K562 (cell line): ENCODE measurements around the gene RWDD3. TPM values are rescaled to one million over a fixed set of nuclear protein-coding genes. Genes with fewer than 3 reads are reported as not detected.

Experiments used
- ATAC-seq: fragments of 200-7000 bp; cut with Tn5 transposase; 3 replicates; pipeline ENCODE4 v1.9.1; 2020; ENCODE audit warnings: moderate library complexity
- BruUV-seq: library from RNA; stranded (reverse); fragments of 400-500 nt; replicated peaks from 2 replicates; lab custom pipeline; 2021; lab: Mats Ljungman, UMichigan
- CTCF ChIA-PET: fragments of 300-600 bp; formaldehyde crosslinking; extraction: SDS; loops from one replicate; lab custom pipeline; 2021; ENCODE audit warnings: low intra/inter-chr PET ratio; lab: Yijun Ruan, JAX
- POLR2A ChIA-PET: fragments of 300-600, 350-650 bp; sonication (Branson Sonifier 250); formaldehyde crosslinking; extraction: SDS; loops from one replicate; lab custom pipeline; 2021; ENCODE audit warnings: antibody characterized with exemption, inconsistent platforms; lab: Yijun Ruan, JAX
- DNase-seq, 4 experiments: peaks; one replicate each; pipeline versions ENCODE4 v3.0.0 to v3.0.0-alpha.2; 2011 to 2018; ENCODE audit warnings: low spot score in 3 of 4, mixed read lengths in 3 of 4; ENCODE audit errors: extremely low read depth in 1 of 4
- FAIRE-seq: peaks from 2 replicates; lab custom pipeline; 2011; peaks lifted over from hg19 to GRCh38; lab: Jason Lieb, UNC
- H2AFZ ChIP-seq: 2 replicates; pipeline ENCODE4 v1.6.0; 2011; ENCODE audit warnings: low read depth, low read length, control low read depth, inconsistent platforms
- H3K27ac ChIP-seq: fragments of 200-600 bp; 3 replicates; pipeline ENCODE4 v1.8.0; 2011; ENCODE audit warnings: low read depth, mild to moderate bottlenecking, control low read depth, inconsistent platforms, low read length, moderate library complexity, mixed read lengths; ENCODE audit errors: extremely low read depth
- H3K27me3 ChIP-seq, 2 experiments: fragments of 300-600 bp in 1 of 2; 2 replicates in 1 of 2; 3 replicates in 1 of 2; pipeline versions ENCODE4 v1.6.0 to v1.8.0; 2011; ENCODE audit warnings: inconsistent platforms in 2 of 2, low read length in 2 of 2, mild to moderate bottlenecking in 1 of 2, mixed read lengths in 1 of 2, moderate library complexity in 1 of 2; ENCODE audit not compliant: control insufficient read depth in 2 of 2, insufficient read depth in 2 of 2
- H3K36me3 ChIP-seq: fragments of 300-600 bp; 3 replicates; pipeline ENCODE4 v1.8.0; 2011; ENCODE audit warnings: mild to moderate bottlenecking, low read length, inconsistent platforms; ENCODE audit not compliant: control insufficient read depth, insufficient read depth
- H3K4me1 ChIP-seq, 2 experiments: fragments of 200-600 bp in 1 of 2; replicated peaks in 1 of 2; 2 replicates in 1 of 2; 3 replicates in 1 of 2; pipeline versions ENCODE4 v1.5.1 to v1.8.0; 2011; ENCODE audit warnings: inconsistent platforms in 2 of 2, low read length in 2 of 2, mild to moderate bottlenecking in 1 of 2, mixed read lengths in 1 of 2, moderate library complexity in 1 of 2; ENCODE audit not compliant: control insufficient read depth in 2 of 2, insufficient read depth in 2 of 2
- H3K4me2 ChIP-seq: 2 replicates; pipeline ENCODE4 v1.6.1; 2011; ENCODE audit warnings: low read length, control low read depth, inconsistent platforms, mixed read lengths; ENCODE audit not compliant: insufficient read depth
- H3K4me3 ChIP-seq: fragments of 200-600 bp; sonication (generic), shearing (Covaris generic); 2 replicates; pipeline ENCODE4 v1.5.1; 2016; ENCODE audit warnings: control low read depth, inconsistent platforms
- H3K79me2 ChIP-seq: fragments of 200-600 bp; 3 replicates; pipeline ENCODE4 v1.8.0; 2011; ENCODE audit warnings: low read length, inconsistent platforms; ENCODE audit not compliant: control insufficient read depth, insufficient read depth
- H3K9ac ChIP-seq, 2 experiments: 2 replicates each; pipeline versions ENCODE4 v1.6.0 to v1.6.1; 2011; ENCODE audit warnings: low read depth in 2 of 2, low read length in 2 of 2, control low read depth in 1 of 2, inconsistent platforms in 1 of 2, mild to moderate bottlenecking in 1 of 2, mixed read lengths in 1 of 2; ENCODE audit not compliant: insufficient read depth in 1 of 2
- H3K9me1 ChIP-seq: one replicate; pipeline ENCODE4 v1.6.0; 2011; ENCODE audit warnings: inconsistent platforms, mild to moderate bottlenecking, low read length, moderate library complexity; ENCODE audit not compliant: control insufficient read depth, insufficient read depth
- H3K9me3 ChIP-seq: replicated peaks from 2 replicates; pipeline ENCODE4 v1.5.1; 2011; ENCODE audit warnings: low read depth, low read length, inconsistent platforms; ENCODE audit not compliant: control insufficient read depth, insufficient read depth
- H4K20me1 ChIP-seq: replicated peaks from 2 replicates; pipeline ENCODE4 v1.6.1; 2011; ENCODE audit warnings: low read length, inconsistent platforms, mixed read lengths; ENCODE audit not compliant: control insufficient read depth, insufficient read depth
- CAMTA2 ChIP-seq: fragments of 250-450 bp; sonication (Bioruptor Pico); conservative IDR thresholded peaks from 2 replicates; pipeline ENCODE4 v1.5.1; 2022
- CCNT2 ChIP-seq: IDR thresholded peaks from 2 replicates; pipeline ENCODE4 v1.6.1; 2011; ENCODE audit warnings: borderline replicate concordance, low read depth, mild to moderate bottlenecking, moderate library complexity, mixed read lengths, low read length; ENCODE audit not compliant: insufficient read length; ENCODE audit errors: extremely low read depth
- E4F1 ChIP-seq: fragments of 250-450 bp; sonication (Bioruptor Pico); IDR thresholded peaks from 2 replicates; pipeline ENCODE4 v1.5.0; 2021; ENCODE audit warnings: mild to moderate bottlenecking, borderline replicate concordance
- EWSR1 ChIP-seq: fragments of 450-650 bp; IDR thresholded peaks from 2 replicates; pipeline ENCODE4 v1.6.1; 2018; ENCODE audit warnings: borderline replicate concordance, mild to moderate bottlenecking, low read depth, moderate library complexity; ENCODE audit not compliant: partially characterized antibody
- FOXJ2 ChIP-seq: fragments of 200-800 bp; sonication (Bioruptor generic); IDR thresholded peaks from 2 replicates; pipeline ENCODE4 v1.6.1; 2016; ENCODE audit warnings: missing genetic modification characterization, missing compliant biosample characterization
- FOXK2 ChIP-seq, 2 experiments: fragments of 450-650 bp; IDR thresholded peaks in 1 of 2; conservative IDR thresholded peaks in 1 of 2; 2 replicates each; pipeline ENCODE4 v1.6.1; 2016; ENCODE audit warnings: low read depth in 2 of 2, mild to moderate bottlenecking in 1 of 2
- MBD2 ChIP-seq: sonication (generic); IDR thresholded peaks from 2 replicates; pipeline ENCODE4 v1.6.1; 2016; ENCODE audit warnings: low read depth, borderline replicate concordance
- MCM2 ChIP-seq: fragments of 450-650 bp; IDR thresholded peaks from 2 replicates; pipeline ENCODE4 v1.6.1; 2017; ENCODE audit warnings: low read depth, mild to moderate bottlenecking
- MLX ChIP-seq, 2 experiments: fragments of 450-650 bp in 1 of 2; sonication (generic) in 1 of 2; formaldehyde crosslinking; conservative IDR thresholded peaks; 2 replicates each; pipeline versions ENCODE4 v1.4.0 to v1.8.1; 2020 to 2022; ENCODE audit warnings: mild to moderate bottlenecking in 1 of 2, missing genetic modification reagents in 1 of 2
- PHF20 ChIP-seq: fragments of 450-650 bp; IDR thresholded peaks from 2 replicates; pipeline ENCODE4 v1.6.1; 2018; ENCODE audit not compliant: partially characterized antibody
- POLR2H ChIP-seq: IDR thresholded peaks from 2 replicates; pipeline ENCODE4 v1.6.1; 2016; ENCODE audit warnings: missing genetic modification characterization, low read depth, mild to moderate bottlenecking, control low read depth, missing compliant biosample characterization, moderate library complexity
- SAP30 ChIP-seq: fragments of 200-600 bp; sonication (generic); IDR thresholded peaks from 2 replicates; pipeline ENCODE4 v1.6.1; 2012; ENCODE audit warnings: borderline replicate concordance, low read depth, mild to moderate bottlenecking, moderate library complexity, low read length, control low read depth, inconsistent platforms; ENCODE audit not compliant: insufficient read depth, poor library complexity, severe bottlenecking
- SIX5 ChIP-seq, 2 experiments: IDR thresholded peaks; 2 replicates each; pipeline ENCODE4 v1.6.1; 2011; ENCODE audit warnings: low read length in 2 of 2, borderline replicate concordance in 1 of 2, low read depth in 1 of 2, mild to moderate bottlenecking in 1 of 2, moderate library complexity in 1 of 2; ENCODE audit not compliant: insufficient read depth in 1 of 2
- SRSF7 ChIP-seq: fragments of 200-400 bp; formaldehyde crosslinking; optimal IDR thresholded peaks from 2 replicates; pipeline ENCODE3; 2017; ENCODE audit warnings: mild to moderate bottlenecking, low read depth, low read length
- ZBTB12 ChIP-seq: fragments of 250-450 bp; sonication (Bioruptor Pico); IDR thresholded peaks from 2 replicates; pipeline ENCODE4 v1.4.0; 2020
- ZNF232 ChIP-seq: sonication (generic); formaldehyde crosslinking; IDR thresholded peaks from 2 replicates; pipeline ENCODE4 v1.8.0; 2022; ENCODE audit warnings: mild to moderate bottlenecking, missing genetic modification reagents
- ZNF431 ChIP-seq: sonication (generic); formaldehyde crosslinking; IDR thresholded peaks from 2 replicates; pipeline ENCODE4 v1.8.0; 2022; ENCODE audit warnings: mild to moderate bottlenecking, missing genetic modification reagents
- ZNF75A ChIP-seq: fragments of 450-650 bp; formaldehyde crosslinking; IDR thresholded peaks from 2 replicates; pipeline ENCODE4 v1.4.0; 2020; ENCODE audit warnings: mild to moderate bottlenecking
- WGBS: fragments of 100-300 bp; shearing (Covaris generic); methylation state at CpG from one replicate; pipeline ENCODE4 v1.1.6; 2016; ENCODE audit warnings: low coverage, mixed read lengths; ENCODE audit not compliant: insufficient coverage; ENCODE audit errors: missing lambda C conversion rate; 5-methylcytosine and 5-hydroxymethylcytosine counted together
- in situ Hi-C: fragments of 300-500 bp; cut with MboI; formaldehyde crosslinking; loops from 4 replicates; pipeline ENCODE4 v1.15.0; 2018; ENCODE audit warnings: inconsistent platforms, mixed read lengths
- intact Hi-C: fragments of 100-400 bp; cut with micrococcal nuclease; formaldehyde crosslinking; loops from 2 replicates; pipeline ENCODE4 v1.14.2; 2022
- polyA plus RNA-seq, 8 experiments: library from polyadenylated mRNA; depleted of rRNA in 4 of 8; stranded (reverse) in 5 of 8; unstranded in 3 of 8; fragments of >200 nt; fragmentation: Nextera tagmentation in 2 of 8; fragmentation: Illumina TruSeq in 1 of 8; extraction: Ambion mirVana in 2 of 8; extraction: Trizol in 1 of 8; gene quantifications; 2 replicates each; pipeline versions ENCODE4 v1.2.1 to v1.2.3, GENCODE V29; 2011 to 2014; ENCODE audit warnings: inconsistent platforms in 1 of 8, missing spikeins in 1 of 8
- total RNA-seq, 7 experiments: library from RNA; depleted of rRNA in 6 of 7; stranded (reverse); fragments of >200 nt in 6 of 7; fragmentation: Illumina TruSeq in 2 of 7; extraction: Trizol in 2 of 7; gene quantifications; 2 replicates each; pipeline versions ENCODE4 v1.2.1 to v1.2.3, GENCODE V29; 2011 to 2021; ENCODE audit warnings: low replicate concordance in 1 of 7

Gene RWDD3
- total and polyA plus RNA-seq, 9 of the 15 experiments (the other 6 are each of a cell fraction or from before 2014, with no cell fraction given): 21.6 to 65.0 (median 34.9) TPM

- no peak overlapping the region for H3K27ac ChIP-seq
- POLR2A ChIA-PET: no interaction called here
- H4K20me1 ChIP-seq: no peaks in the 10 kb centered on the region
- no peaks in the 10 kb centered on the region for H3K9me3 ChIP-seq
- H3K27me3 ChIP-seq: no peaks in the 10 kb centered on the region
- WGBS: 7% methylated on average over 2 of the region's 2 CpGs
- FAIRE-seq (no peak), DNase-seq (no peak), ATAC-seq (no peak; the same call in 2 of the 3 replicates)
- CTCF ChIA-PET: no interaction called here
- no peak overlapping the region for H3K9ac ChIP-seq
- intact Hi-C loops: loop anchor here (10.0 kb wide), 1 partner anchor 1427 kb away; no protein-coding TSS in a partner anchor
- H3K79me2 ChIP-seq: no peaks in the 10 kb centered on the region
- H3K9me1 ChIP-seq: no peaks in the 10 kb centered on the region
- no peak overlapping the region for H2AFZ ChIP-seq
- no TSS peak for BruUV-seq
- no peaks in the 10 kb centered on the region for H3K4me1 ChIP-seq
- H3K36me3 ChIP-seq: no peaks in the 10 kb centered on the region
- in situ Hi-C loops: no loop called here
- H3K4me3 ChIP-seq: no peak overlapping the region
- no peak overlapping the region for H3K4me2 ChIP-seq
- TF ChIP-seq CCNT2 (no peak), EWSR1 (no peak), ZNF232 (CRISPR knock-in tag) (no peak), MLX (CRISPR knock-in tag; conservative IDR thresholded peaks at IDR 0.05) (no peak), ZBTB12 (no peak), FOXK2 (conservative IDR thresholded peaks at IDR 0.05 in 1 of 2, IDR thresholded peaks at IDR 0.05 in 1 of 2; ENCODE audit: low read depth in 2 of 2) (no peak), SRSF7 (no peak), SIX5 (IDR thresholded peaks at IDR 0.05; ENCODE audit: borderline replicate concordance in 1 of 2, insufficient read depth in 1 of 2, low read depth in 1 of 2, low read length in 2 of 2) (no peak), MBD2 (no peak), MCM2 (no peak), CAMTA2 (CRISPR knock-in tag) (no peak), POLR2H (no peak), ZNF75A (CRISPR knock-in tag) (no peak), PHF20 (no peak), ZNF431 (CRISPR knock-in tag) (no peak), SAP30 (no peak), FOXJ2 (no peak), E4F1 (CRISPR knock-in tag) (no peak)
These were observed 53.8 kb downstream of the RWDD3 start for GRCh38 chr1:95287825-95288224.
